ENCODE data around the gene FASN.

Gene FASN

DNA sequence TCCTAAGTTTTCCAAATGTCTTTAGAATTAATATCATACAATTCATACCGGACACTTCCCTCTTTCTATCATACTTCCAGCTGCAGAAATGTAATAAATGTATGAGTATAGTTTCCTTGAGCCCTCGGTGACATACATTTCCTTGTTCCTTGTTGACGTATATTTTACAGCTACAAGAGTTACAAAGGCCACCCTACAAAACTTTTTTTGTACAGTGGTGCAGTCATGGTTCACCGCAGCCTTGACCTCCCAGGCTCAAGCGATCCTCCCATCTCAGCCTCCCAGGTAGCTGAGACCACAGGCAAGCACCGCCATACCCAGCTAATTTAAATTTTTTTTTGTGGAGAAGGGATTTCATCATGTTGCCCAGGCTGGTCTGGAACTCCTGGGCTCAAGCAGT, 25.2 kb downstream of the FASN start:
- no peak for DNase-seq

DNA sequence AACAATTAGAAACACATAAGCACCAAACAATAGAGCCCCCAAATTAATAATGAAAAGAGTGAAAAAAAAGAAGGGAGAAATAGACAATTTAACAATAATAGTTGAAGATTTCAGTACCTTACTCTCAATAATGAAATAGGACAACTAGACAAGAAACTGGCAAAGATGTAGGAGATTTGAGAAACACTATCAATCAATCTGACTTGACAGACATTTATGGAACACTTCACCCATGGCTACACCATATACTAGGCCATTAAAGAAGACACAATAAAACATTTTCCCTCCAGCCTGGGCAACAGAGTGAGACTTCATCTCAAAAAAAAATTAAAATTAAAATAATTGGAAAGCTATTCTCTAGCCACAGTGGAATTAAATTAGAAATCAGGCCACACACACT, 27.4 kb downstream of the FASN start:
- DNase-seq: no peak

- peak; percentile 42 to 62 (median 50) for DNase-seq
Observed at GRCh38 chr17:82065638-82066303, 32.3 kb downstream of the FASN start, which contains the start of gene DUS1L. Gene DUS1L (minus strand): TSS chr17:82065804. CDS start chr17:82065059, 745 bp downstream.

DNA sequence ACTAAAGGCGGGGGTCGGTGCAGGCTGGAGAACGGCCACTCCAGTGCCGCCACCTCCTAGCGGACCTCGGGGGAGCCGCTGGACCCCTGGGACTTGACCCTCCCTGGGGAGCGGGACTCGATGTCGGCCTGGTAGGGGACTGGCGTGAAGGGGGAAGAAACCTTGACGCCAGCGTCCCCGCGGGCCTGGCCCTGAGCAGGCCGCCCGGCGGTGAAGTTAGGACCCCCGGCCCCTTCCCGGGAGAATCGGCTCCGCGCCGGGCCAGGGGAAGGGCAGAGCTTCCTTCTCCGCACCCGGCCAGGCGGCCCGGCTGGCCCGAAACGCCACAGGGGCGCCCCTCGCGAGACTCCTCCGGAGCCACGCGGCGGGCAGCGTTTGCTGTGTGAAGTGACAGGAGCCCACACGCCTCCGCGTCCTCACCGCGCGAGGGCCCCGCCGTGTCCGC, 32.8 kb downstream of the FASN start:
- DNase-seq: no peak

DNA sequence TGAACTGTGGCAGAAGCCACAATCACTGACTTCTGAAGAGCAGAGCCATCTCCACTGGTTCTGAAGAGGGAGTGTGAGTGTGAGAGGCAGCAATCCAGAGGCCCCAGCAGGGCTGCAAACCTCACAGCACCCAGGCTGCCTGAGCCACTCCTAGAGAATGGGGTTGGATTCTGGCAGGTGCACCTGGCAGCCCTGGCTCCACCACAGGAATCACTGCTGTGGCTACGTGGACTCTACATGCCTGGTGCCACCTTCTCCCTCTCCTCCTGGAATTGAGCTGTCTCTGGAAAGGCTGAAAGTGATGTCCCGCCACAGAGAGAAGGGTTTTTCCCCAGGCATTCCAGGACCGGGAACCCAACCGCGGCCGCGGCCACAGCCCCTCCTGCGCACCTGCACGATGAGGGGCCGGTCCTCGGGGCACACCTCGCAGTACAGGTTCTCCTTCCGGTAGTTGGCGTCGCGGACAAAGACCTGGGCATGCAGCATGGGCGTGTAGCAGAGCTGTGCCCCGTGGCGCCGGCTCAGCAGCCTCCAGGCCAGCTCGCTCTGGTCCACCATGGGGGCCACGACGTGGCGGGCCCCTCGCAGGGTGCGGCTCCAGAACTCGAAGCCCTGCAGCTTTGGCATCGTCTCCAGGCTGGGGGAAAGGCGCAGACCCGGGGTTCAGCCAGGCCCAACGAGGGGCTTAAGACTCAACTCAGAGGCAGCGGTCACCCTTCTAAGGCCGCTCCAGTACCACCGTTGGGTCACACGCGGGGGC, 33.4 kb downstream of the FASN start:
- DNase-seq: no peak

GRCh38 chr17:82063424-82064415, 34.3 kb downstream of the FASN start:
- DNase-seq: no peak

DNA sequence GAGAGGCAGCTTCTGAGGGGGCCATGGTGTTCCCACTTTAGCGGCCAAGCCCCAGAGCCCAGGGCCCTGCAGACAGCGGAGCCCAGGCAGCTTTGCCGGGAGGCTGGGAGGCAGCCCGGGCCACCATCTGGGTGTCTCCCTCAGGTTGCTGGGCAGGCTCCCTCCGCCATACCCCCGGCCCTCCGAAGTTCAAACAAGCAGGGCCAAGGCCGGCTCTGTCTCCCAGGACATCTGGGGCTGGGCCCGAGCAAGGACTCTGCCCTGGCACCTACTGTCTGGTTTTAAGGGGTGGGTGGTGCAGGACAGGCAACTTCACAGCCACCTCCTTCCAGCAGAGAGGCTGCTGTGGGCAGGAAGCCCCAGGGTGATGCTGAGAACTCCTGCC, 35.1 kb downstream of the FASN start:
- DNase-seq: no peak

DNA sequence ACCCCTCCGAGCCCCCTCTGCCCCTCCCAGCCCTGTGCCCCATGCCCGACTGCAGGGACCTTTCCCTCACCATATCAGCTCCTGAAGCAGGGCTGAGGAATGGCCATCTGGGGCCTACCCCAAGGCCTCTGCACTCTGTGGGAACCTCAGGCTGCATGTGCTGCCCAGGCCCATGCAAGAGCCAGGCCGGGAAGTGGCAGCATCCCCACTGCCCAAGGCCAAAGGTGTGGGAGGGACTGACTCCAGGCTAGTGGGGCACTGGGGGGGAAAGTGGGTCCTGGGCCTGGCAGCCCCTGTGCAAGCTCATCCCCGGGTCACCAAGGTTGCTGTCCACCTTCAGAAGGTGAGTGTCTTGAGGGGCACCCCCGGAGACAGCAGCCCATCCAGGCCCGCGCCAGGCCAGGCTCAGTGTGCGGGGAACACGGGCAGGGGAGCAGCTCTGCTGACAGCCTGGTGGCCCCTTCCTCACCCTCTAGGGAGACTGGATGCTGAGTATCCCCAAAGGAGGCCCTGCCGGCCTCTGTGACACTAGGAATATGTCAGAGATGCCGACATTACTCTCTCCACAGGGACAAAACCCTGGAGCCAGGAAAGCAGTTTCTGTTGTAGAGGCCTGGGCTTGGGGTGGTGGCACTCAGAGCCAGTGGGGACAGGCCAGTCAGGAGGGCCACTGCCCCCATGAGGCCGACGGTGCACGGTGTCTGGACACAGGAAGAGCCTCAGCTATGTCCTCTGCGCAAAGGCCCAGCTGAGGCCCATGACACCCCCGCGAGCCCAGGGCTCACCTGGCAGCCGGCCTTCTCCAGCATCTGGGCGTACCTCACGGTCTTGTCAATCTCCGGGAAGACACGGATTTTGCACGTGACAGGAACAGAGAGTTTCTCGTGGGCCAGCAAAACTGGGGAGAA, 35.7 kb downstream of the FASN start:
- DNase-seq: no peak

GRCh38 chr17:82061047-82061925, 36.8 kb downstream of the FASN start:
- no peak for DNase-seq

- DNase-seq: no peak
Observed at GRCh38 chr17:82060614-82061013, 37.4 kb downstream of the FASN start.

DNA sequence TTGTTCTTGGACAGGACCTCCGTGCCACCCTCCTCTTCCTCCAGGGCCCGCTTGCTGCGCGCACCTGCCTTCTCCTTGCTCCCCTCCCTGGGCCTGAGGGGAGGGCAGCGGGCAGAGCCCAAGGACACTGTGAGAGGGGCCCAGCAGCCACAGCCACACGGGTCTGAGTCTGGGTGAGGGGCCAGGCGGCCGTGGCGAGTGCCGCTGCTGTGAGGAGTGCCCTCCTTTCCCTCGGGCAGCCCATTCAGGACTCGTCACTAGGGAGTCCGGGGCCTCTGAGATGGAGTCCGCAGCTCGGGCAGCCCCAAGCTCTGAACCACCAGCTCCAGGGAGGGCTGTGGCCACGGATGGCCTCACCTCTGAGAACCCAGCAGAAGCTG, 38.0 kb downstream of the FASN start:
- DNase-seq: no peak

- DNase-seq: no peak
Observed at GRCh38 chr17:82059272-82060000, 38.6 kb downstream of the FASN start.

GRCh38 chr17:82058855-82059249, 39.2 kb downstream of the FASN start:
- DNase-seq: no peak

- no peak for DNase-seq
Observed at GRCh38 chr17:82058230-82058854, 39.7 kb downstream of the FASN start.

- DNase-seq: no peak
Observed at GRCh38 chr17:82056729-82057621, 41.1 kb downstream of the FASN start.

GRCh38 chr17:82055965-82056728, 41.9 kb downstream of the FASN start:
- no peak for DNase-seq

DNA sequence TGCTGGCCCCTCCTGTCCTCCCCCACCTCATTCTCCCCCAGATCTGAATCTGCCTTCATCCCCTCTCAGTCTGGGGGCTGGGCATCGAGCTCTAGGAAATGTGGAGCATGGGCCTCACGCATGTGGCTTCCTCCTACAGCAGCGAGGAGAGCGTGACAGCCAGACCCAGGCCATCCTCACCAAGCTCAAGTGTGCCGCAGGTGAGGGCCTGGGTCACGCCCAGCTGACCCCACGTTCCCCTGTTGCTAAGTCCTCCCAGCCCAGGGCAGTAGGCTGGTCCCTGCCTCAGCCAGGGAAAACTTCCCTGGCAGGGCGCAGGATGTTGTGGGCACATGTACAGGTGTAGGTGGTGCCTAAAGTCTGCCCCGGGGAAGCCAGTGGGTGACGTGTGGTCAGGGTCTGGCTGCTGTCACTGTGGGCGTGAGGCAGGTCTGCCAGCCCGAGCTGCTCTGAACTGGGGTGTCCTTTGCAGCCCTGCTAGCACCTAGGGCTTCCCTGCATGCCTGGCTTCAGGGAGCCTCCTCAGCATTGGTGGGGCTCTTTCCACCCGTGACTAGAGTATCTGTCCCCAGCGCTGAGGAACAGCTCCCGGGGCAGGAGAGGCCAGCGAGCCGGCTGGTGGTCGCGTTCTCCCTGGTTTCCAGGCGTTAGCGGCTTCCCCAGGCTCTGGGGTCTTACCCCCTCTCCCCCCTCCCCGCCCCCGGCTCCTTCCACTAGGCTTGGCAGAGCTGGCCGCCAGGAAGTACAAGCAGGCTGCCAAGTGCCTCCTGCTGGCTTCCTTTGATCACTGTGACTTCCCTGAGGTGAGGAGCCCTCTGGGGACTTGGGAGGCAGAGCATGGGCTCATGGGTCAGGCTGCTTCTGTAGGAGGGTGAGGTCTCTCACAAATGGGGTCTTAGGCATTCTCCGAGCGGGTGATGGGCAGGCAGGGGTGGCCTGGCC, 42.7 kb downstream of the FASN start:
- DNase-seq: no peak

Measured in activated CD4-positive, CD25-positive, alpha-beta regulatory T cell (primary cell).